Right kidney (tissue), 1 donor: ENCODE measurements around the gene INPPL1.

Experiments
- DNase-seq: peaks from one replicate; pipeline ENCODE4 v3.0.0-alpha.2; 2016

Gene INPPL1

GRCh38 chr11:72280037-72280436, 55.5 kb downstream of the INPPL1 start:
- no peak for DNase-seq

- no peak for DNase-seq
Measured at GRCh38 chr11:72280726-72281315, 56.3 kb downstream of the INPPL1 start.

- DNase-seq: no peak
Measured at GRCh38 chr11:72283947-72284346, 59.4 kb downstream of the INPPL1 start.

DNA sequence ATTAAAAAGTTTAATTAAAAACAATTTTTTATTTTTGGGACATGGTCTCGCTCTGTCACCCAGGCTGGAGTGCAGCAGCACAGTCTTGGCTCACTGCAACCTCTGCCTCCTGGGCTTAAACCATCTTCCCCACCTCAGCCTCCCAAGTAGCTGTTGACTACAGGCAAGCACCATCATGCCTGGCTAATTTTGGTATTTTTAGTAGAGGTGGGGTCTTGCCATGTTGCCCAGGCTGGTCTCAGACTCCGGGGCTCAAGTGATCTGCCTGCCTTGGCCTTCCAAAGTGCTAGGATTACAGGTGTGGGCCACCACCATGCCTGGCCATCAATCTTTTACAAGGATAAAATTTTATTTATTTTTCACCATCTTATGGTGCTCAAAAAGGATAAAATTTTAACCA, 62.7 kb downstream of the INPPL1 start:
- no peak for DNase-seq
